HG02623 (cell line): Measurements from ENCODE around the gene NMRK2.
"Not testable (repeated sequence)": the region's sequence is repeated elsewhere in the genome, so short reads cannot be mapped to it uniquely, and the experiment has no call there.

ENCODE experiments used
- ATAC-seq: cut with Tn5 transposase; IDR thresholded peaks from one replicate; pipeline ENCODE4 v1.9.1; 2021; ENCODE audit warnings: moderate library complexity; ENCODE audit not compliant: unreplicated experiment

NMRK2 gene, protein sequence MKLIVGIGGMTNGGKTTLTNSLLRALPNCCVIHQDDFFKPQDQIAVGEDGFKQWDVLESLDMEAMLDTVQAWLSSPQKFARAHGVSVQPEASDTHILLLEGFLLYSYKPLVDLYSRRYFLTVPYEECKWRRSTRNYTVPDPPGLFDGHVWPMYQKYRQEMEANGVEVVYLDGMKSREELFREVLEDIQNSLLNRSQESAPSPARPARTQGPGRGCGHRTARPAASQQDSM

DNA sequence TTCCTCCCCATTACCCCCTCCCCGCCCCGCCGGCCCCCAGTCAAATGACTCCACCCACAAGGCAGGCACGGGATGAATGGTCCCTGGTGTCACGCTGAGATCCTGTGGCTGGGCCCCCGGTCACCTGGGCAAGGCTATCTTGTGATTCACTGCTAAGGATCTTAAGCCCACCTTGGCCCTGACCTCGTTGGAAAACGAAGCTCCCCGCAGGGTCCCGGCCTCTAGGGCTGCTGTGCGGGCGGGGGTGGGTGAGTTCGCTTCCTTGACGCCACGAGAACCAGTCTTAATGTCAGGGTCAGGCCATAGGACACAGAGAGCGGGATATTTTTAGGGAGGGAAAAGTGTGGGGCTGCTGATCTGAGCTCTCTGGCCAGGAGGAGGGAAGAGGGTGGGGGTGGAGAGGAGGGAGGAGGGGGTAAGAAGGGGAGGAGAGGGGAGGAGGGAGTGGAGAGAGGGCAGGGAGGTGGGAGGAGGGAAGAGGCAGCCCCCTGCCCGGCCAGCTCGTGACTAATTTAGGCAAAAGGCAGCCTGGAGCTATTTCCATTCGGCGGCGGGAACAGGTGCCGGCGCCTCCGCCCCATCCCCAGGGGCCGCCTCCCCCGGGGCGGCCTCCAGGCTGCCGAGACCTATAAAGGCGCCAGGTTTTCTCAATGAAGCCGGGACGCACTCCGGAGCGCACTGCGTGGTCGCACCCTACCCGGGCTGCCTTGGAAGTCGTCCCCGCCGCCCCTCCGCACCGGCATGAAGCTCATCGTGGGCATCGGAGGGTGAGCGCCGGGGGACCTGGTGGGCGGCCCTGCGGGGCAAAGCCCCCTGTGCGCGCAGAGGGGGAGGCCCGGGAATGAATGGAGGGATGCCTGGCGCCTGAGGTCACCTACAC lies at the start of gene NMRK2:
TSS of gene NMRK2 (plus strand) at position 139 of the 880 bp plus-strand sequence. CDS start at position 742, 603 bp downstream.
- no peak for ATAC-seq

GRCh38 chr19:3890591-3890990 lies 42.3 kb upstream of the NMRK2 start:
- no peak for ATAC-seq

DNA sequence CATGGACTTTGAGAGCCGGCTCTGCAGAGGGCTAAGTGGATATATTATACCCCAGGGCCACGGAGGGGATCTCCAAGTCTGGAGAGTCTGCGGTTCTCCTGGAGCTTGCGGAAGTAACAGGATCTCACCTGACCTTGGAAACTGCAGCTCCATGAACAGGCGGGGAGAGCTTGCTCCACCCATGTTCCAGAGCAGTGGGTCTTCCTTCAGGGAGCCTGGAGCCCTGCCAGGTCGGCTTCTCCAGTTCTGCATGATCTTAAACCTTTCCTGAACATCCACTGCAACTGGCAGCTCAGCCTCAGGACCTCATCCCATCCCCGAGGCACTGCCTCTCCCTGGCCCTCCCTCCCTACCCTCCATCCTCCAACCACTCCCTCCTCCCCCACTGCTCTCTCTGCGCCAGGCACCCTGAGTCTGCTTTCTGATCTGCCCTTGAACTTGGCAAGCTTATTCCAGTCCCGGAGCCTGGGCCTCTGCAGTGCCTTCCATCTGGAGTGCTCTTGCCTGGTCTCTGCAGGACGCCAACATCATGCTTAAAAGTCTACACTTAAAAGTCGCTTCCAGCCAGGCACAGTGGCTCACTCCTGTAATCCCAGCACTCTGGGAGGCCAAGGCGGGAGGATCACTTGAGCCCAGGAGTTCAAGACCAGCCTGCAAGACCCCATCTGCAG lies 39.2 kb upstream of the NMRK2 start:
- ATAC-seq = no peak

DNA sequence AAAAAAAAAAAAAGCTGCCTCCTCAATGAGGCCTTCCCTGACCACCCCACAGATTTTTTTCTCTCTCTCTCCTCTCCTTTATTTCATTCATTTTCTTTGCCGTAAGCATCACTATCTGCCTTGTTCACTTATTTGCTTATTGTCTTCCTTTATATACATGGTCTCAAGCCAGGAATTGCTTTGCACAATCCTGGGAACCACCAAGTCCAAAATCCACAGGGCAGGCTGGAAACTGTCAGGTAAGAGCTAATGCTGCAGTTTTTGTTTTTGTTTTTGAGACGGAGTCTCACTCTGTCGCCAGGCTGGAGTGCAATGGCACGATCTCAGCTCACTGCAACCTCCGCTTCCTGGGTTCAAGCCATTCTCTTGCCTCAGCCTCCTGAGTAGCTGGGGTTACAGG lies 37.9 kb upstream of the NMRK2 start:
- not testable (repeated sequence) for ATAC-seq

GRCh38 chr19:3895788-3896187 lies 37.1 kb upstream of the NMRK2 start:
- ATAC-seq = no peak

- no peak for ATAC-seq
Measured at GRCh38 chr19:3897936-3898335, 34.9 kb upstream of the NMRK2 start.

DNA sequence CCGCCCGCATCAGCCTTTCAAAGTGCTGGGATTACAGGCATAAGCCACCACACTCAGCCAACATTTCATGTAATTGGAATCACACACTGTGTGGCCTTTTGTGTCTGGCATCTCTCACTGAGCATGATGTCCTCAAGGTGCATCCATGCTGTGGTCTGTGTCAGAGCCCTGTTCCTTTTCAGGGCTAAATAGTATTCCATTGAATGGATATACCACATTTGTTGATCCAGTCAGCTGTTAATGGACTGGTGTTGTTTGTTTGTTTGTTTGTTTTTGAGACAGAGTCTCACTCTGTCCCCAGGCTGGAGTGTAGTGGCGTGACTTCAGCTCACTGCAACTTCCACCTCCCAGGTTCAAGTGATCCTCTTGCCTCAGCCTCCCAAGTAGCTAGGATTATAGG lies 34.4 kb upstream of the NMRK2 start:
- ATAC-seq = no peak

DNA sequence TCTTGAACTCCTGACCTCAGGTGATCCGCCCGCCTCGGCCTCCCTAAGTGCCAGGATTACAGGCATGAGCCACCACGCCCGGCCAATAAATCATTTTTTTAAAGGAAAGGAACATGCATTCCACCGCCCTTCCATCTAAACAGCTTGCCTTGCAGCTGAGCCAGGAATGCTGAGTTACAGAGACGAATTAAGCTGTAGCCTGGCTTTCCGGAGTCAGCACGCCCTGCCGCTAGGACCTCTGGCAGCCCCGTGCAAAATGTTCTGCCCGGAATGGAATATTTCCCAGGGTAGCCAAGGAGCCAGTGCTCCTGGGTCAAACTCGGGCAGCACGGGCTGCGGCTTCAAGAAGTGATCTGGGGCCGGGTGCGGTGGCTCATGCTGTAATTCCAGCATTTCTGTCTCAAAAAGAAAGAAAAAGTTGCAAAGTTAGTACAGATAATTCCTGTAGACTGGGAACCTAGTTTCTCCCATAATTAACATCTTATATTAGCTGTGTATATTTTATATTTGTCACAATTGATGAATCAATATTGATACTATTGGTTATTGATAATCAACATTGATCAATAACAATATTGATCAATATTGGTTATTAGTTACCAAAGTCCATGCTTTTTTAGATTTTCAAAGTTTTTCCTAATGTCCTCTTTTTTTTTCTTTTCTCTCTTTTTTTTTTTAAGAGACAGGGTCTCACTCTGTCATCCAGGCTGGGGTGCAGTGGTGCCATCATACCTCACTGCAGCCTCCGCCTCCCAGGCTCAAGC lies 33.2 kb upstream of the NMRK2 start:
- ATAC-seq = no peak

DNA sequence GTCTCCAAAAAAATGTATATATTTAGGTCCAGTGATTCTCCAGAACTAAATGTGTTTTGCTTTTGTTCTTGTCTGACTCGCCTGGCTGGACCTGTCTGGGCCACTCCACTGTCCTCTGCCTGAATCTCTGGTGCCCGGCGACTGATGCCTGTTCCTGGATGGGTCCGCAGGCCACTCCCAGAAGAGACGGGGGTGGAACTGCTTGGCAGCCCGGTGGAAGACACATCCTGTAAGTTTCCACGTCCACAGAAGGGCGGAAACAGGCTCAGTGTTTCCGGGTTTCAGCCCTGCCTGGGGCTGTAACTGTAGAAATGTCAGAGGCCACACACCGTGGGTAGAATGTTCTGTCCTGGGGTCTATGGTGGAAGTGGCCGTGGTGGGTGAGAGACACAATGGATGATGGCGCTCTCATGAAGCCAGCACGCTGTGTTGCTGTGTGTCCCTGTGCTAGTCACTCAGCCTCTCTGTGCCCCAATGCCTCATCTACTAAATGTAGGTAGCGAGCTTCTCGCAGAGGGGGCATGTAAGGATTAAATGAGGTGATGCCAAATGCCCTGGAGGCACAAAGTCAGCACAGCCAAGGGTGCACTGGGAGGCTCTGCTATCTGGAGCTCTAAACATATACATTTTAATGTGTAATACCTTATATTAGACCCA lies 30.4 kb upstream of the NMRK2 start:
- ATAC-seq = no peak

DNA sequence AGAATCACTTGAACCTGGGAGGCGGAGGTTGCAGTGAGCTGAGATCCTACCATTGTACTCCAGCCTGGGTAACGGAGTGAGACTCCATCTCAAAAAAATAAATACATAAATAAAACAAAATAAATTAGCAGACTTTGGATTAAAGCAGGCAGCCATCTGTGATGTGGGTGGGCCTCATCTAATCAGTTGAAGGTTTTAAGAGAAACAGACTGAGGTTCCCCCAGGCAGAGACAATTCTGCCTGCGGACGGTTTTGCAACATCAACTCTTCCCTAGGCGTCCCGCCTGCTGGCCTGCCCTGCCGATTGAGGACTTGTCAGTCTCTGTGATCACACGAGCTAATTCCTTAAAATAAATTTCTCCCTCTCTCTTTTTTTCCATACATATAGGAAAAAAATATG lies 28.6 kb upstream of the NMRK2 start:
- ATAC-seq = no peak

DNA sequence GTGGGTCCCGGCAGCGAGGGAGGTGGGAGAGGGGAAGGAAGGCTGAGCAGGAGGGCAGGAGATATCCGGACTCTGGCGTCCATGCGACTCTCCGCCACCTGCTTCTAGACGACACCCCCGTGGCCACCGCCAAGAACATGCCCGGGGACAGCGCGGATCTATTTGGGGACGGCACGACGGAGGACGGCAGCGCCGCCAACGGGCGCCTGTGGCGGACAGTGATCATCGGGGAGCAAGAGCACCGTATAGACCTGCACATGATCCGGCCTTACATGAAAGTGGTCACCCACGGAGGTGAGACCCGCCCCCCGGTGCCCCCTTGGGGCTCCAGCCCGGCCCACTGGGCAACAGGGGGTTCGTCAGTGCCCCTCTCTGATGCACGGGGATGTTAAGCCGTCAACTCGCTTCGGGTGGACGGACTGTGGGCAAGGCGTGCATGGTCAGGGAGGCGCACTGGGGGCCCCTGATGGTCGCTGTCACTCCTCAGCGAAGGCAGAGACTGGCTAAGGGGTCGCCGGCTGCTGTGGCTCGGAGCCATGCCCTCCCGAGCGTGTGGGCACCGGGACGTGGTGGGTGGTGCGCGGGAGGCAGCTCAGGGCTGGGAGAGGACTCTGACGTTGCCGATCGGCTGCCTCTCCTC lies 25.1 kb upstream of the NMRK2 start:
- ATAC-seq = no peak

GRCh38 chr19:3908266-3909054 lies 24.4 kb upstream of the NMRK2 start:
- no peak for ATAC-seq

DNA sequence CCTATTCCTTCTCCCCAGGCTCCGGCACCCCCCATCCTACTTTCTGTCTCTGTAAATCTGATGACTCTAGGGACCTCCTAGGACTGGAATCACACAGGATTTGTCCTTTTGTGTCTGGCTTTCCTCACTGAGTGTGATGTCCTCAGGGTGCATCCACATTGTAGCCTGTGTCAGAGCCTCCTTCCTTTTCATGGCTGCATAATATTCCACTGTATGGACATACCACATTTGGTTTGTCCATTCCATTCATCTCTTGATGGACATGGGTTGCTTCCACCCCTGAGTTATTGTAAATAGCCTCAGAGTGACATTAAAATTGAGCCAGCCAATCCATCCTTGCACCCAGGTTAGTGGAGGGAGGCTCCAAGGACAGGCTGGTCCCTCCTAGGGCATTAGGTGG lies 22.8 kb upstream of the NMRK2 start:
- no peak for ATAC-seq

- no peak for ATAC-seq
Measured at GRCh38 chr19:3914199-3914598, 18.7 kb upstream of the NMRK2 start.

DNA sequence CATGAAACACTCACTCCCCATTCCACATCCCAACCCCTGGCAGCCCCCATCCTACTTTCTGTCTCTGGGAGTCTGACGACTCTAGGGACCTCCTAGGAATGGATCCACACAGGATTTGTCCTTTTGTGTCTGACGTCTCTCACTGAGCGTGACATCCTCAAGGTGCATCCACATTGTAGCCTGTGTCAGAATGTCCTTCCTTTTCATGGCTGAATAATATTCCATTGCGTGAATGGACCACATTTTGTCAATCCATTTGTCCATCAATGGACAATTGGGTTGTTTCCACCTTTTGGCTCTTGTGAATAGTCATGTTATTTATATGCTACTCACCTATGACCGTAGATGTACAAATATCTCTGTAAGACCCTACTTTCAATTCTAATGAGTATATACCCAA lies 16.8 kb upstream of the NMRK2 start:
- ATAC-seq = no peak

DNA sequence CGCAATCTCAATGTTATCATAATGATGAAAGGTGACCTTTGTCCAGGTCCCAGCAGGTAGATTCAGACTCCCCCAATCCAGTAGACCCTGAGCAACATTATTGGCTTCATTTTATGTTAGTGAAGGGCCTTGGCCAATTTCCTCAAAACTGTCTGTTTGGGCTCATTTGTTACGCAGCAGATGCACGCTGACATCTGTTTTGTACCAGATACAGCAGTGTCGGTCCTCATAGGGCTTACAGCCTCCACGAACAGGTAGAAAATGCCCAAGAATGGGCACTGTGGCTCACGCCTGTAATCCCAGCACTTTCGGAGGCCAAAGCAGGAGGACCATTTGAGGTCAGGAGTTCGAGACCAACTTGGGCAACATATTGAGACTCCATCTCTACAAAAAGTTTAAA lies 13.1 kb upstream of the NMRK2 start:
- ATAC-seq = no peak

DNA sequence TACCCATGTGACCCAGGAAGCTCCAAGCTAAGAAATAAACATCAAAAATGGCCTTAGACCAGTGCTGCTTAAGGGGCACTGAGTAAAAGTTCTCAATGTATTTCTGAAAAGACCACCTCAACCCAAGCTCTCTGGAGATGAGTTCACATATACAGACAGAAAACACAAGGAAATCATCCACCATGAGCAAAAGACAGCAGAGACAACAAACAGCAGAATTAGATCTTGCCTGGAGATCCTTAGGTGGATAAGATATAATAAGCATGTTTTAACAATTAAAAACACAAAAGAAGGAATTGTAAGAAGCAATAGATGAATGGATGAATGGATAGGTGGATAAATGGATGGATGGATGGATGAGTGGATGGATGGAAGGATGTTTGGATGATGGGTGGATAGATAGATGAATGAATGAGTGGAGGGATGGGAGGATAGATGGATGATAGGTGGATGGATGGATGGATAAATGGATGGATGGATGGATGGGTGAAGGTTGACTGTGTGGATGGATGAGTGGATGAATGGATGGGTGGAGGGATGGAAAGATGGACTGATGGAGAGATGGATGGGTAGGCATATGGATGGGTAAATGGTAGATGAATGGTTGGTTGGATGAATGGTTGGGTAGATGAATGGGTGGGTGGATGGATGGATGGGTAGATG lies 9.6 kb upstream of the NMRK2 start:
- no peak for ATAC-seq

DNA sequence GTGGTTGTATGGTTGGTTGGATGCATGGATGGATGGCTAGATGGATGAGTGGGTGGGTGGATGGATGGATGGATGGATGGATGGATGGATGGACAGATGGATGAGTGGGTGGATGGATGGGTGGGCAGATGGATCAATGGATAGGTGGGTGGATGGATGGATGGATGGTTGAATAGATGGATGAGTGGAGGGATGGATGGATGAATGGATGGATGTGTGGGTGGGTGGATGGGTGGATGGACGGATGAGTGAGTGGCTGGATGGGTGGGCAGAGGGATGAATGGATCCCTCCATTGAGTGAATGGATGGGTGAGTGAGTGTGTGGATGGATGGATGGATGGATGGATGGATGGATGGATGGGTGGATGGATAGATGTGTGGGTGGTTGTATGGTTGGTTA lies 9.0 kb upstream of the NMRK2 start:
- no peak for ATAC-seq

- no peak for ATAC-seq
Measured at GRCh38 chr19:3931041-3931440, 1.8 kb upstream of the NMRK2 start.
